ENCODE measurements around the gene LRRC8B. TPM values are rescaled to one million over a fixed set of nuclear protein-coding genes. Genes with fewer than 3 reads are reported as not detected.
"Not testable (repeated sequence)": the region's sequence is repeated elsewhere in the genome, so short reads cannot be mapped to it uniquely, and the experiment has no call there.

LRRC8B gene
- polyA plus RNA-seq, 12 donors: 2.7 to 6.7 (median 3.8) TPM; not detected in 1

GRCh38 chr1:89607586-89608318 is 83.1 kb downstream of the LRRC8B start:
- no peak for DNase-seq

- no peak for DNase-seq
These were observed 83.8 kb downstream of the LRRC8B start for GRCh38 chr1:89608319-89608983.

- DNase-seq: no peak
These were observed 84.5 kb downstream of the LRRC8B start for GRCh38 chr1:89608984-89609725.

GRCh38 chr1:89609781-89610456 is 85.3 kb downstream of the LRRC8B start:
- no peak for DNase-seq

DNA sequence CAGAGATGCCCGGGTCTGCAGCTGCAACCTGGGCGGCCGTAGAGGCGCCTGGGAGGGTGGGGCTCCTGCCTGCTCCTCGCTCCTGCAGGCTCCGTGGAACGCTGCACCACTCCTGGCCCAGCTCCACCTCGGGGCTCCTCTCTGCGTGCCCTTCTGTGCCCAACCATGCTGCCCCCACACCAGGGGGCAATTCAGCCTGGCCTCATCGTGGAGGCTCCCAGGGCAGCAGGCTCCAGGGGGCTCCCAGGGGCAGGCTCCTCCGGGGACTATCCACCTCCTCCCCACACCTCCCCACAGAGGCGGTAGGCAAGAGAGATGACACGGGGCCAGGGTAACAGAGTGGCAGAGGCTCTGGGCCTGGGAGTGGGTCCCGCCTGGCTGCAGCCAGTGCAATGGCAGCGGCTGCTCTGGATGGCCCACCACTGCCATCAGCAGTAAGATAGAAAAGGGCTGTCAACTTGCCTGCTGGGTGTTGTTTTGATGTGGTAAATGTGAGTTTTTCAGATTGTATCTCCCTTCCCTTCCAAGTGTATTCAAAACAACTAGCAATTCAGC is 85.9 kb downstream of the LRRC8B start:
- no peak for DNase-seq

DNA sequence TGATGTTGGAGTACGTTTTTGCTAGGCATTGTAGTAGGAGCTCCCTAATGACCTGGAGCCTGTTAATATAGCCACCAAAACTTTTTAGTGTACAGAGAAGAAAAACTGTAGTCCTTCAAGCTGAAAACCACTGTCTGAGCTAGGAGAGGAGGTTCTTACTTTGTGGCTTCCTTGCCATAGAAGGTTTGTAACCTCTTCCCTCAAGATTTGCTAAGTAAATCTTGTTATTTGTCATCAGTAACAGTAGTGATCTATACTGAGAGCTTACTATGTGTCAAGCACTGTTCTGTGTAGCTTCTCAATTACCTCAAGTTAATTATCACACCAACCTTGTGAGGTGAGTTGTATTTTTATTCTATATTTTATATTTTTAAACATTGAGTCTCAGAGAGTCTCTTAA is 87.1 kb downstream of the LRRC8B start:
- no peak for DNase-seq

- no peak for DNase-seq
These were observed 89.3 kb downstream of the LRRC8B start for GRCh38 chr1:89613928-89614327.

GRCh38 chr1:89615676-89616598 is 91.3 kb downstream of the LRRC8B start:
- DNase-seq: no peak

DNA sequence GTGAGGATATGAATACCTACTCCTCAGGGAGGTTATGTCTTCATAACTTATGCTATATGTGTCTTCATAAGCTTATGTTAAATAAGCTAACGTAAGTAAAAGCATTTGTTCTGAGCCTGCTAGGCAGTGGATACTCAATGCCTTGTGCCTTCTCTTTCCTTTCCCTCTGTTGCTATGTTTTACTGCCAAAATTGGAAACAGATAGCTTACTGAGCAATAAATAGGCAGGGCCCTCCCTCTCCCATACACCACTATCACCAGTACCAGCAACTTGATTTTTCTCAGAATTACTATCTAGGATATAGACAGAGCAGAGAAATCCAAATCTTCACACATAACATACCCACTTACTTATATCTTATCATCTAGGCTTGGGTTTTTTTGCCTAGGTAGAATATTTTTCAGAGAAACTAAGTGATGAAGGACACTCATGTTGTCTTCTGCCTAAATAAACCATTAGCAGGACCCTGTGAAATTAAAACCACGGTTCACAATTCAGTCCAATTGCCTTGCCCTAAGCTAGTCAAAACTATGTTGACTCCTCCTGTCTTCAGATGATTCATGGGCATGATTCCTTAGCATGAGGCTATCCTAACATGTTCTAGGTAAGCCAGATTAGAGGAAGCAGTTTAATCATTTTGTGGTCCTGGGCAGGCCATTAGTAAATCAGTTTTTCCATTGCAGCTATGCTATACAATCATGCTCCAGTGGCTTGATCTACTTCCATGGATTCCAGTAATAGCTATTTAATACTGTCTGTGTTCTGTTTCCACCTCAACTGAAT is 92.4 kb downstream of the LRRC8B start:
- DNase-seq: no peak

DNA sequence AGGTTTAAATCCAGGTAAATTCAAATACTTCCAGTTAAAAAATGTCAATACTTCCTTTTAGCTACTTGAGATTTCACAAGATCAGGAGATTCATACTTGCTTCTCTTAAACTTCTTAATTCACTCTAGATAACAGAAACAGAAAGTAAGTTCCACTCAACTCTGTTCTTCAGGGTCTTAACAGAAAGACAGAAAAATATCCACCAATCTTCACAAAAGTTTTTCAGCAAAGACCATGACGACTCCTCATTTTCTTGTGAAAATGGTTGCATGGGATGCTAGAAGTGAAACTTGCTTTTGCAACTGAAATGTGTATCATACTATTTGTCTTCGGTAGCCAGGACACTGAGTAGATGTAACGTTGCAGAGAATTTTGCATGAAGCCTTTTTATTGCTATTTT is 96.0 kb downstream of the LRRC8B start:
- DNase-seq: no peak

DNA sequence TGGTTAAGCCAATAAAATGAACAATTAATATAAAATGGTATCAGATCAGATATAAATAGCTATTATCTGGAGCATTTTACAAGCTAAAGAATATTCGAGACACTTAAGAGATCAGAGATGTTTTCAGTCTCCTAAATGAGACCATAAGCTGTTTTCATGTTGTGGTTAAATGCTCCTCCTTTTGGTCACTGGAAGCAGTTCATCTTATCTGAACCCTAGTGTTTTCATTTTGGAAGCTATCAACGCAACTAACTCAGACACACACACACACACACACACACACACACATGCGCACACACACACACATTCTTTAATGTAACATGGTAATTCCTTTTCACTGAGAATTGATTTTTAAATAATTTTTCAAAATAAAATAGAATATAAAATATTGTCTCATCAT is 98.3 kb downstream of the LRRC8B start:
- no peak for DNase-seq

DNA sequence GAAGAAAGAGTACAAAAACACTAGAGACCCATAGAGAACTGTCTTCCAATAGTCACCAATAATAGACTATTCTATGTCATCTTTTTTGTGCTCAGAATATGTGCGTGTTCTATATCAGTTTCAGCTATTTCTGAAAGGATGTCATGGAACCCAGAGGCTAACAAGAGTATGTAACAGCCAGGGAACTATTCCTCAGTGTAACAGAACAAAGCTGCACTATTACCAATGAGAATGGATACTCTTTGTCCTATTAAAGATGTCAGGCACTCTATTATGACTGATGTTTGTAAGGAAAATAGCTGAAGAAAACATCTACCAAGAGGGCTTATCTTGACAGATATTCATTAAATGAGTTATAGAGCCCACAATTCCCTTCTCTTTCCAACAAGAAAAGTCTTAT is 99.7 kb downstream of the LRRC8B start:
- no peak for DNase-seq

- DNase-seq: no peak
These were observed 100.2 kb downstream of the LRRC8B start for GRCh38 chr1:89624715-89625323.

DNA sequence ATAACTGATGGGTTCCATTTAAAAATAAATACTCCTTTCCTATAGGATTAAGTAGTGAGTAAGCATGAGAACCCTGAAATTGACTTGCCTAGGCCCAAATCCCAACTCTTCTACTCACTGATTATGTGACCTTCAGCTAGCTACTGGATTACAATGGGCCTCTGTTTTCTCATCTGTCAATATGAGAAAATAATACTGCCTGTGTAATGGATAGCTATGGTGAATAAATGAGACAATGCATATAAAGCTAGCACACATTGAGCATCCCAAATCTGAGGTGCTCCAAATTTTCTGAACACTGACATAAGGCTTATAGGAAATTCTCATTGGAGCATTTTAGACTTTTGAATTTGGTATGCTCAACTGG is 103.0 kb downstream of the LRRC8B start:
- DNase-seq: no peak

- DNase-seq: no peak
These were observed 104.5 kb downstream of the LRRC8B start for GRCh38 chr1:89629146-89629545.

DNA sequence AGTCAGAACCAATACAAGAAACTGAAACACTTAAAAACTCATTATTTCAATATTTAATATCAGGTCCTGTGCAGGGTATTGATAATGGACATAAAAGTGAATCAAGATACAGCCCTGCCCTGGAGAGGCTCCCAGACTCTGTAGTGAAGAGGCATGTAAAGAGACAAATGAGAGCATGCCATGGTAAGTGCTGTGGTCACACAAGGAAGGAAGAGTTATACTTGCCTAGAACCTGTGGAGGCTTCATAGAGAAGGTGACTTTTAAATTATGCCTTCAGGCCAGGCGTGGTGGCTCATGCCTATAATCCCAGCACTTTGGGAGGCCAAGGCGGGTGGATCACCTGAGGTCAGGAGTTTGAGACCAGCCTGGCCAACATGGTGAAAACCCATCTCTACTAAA is 105.0 kb downstream of the LRRC8B start:
- DNase-seq: not testable (repeated sequence)

DNA sequence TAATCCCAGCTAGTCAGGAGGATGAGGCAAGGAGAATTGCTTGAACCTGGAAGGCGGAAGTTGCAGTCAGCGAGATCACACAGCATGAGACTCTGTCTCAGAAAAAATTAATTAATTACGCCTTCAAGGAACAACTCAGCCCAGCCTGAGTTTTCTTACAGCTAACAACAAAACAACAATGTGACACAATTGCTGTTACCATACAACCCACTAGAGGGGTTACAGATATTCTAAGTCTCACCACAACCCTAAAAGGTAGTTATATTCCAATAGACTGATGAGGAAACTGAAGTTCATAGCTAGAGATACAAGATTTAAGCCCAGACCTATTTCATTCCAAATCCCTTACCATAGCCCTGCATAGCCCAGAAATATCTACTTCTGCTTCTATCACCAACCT is 105.4 kb downstream of the LRRC8B start:
- DNase-seq: no peak

- no peak for DNase-seq
These were observed 107.4 kb downstream of the LRRC8B start for GRCh38 chr1:89631816-89632656.
